Fibroblast of lung (primary cell): ENCODE measurements around the gene GHR.

Source experiments
- CTCF ChIP-seq, 2 donors: IDR thresholded peaks in 1 of 2; conservative IDR thresholded peaks in 1 of 2; 1 replicate in 1 of 2; 2 replicates in 1 of 2; pipeline ENCODE4 v1.5.1; 2011 to 2012; ENCODE audit warnings: low read length in 2 of 2, control low read depth in 1 of 2, inconsistent platforms in 1 of 2, low read depth in 1 of 2, mild to moderate bottlenecking in 1 of 2
- EZH2 ChIP-seq: IDR thresholded peaks from 2 replicates; pipeline ENCODE4 v1.5.1; 2012; ENCODE audit warnings: low read length, control low read depth, mild to moderate bottlenecking; ENCODE audit errors: missing control alignments

- no peak for TF ChIP-seq CTCF (conservative IDR thresholded peaks at IDR 0.05 in 1 of 2, IDR thresholded peaks at IDR 0.05 in 1 of 2; ENCODE audit: low read depth in 1 of 2, low read length in 2 of 2)
- no peak for TF ChIP-seq EZH2
These were observed 346.8 kb downstream of the GHR start for GRCh38 chr5:42770003-42770402.
